Activated CD4-positive, alpha-beta T cell treated with anti-CD3 and anti-CD28 coated beads, Interleukin-2, amount 50 U/mL, for 1 hour (primary cell): ENCODE results near the gene P2RY8.
"Not testable (repeated sequence)": the region's sequence is repeated elsewhere in the genome, so short reads cannot be mapped to it uniquely, and the experiment has no call there.

Experiments used
- DNase-seq: peaks from one replicate; pipeline ENCODE4 v3.0.0-alpha.2; 2020

Gene P2RY8, protein sequence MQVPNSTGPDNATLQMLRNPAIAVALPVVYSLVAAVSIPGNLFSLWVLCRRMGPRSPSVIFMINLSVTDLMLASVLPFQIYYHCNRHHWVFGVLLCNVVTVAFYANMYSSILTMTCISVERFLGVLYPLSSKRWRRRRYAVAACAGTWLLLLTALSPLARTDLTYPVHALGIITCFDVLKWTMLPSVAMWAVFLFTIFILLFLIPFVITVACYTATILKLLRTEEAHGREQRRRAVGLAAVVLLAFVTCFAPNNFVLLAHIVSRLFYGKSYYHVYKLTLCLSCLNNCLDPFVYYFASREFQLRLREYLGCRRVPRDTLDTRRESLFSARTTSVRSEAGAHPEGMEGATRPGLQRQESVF

DNA sequence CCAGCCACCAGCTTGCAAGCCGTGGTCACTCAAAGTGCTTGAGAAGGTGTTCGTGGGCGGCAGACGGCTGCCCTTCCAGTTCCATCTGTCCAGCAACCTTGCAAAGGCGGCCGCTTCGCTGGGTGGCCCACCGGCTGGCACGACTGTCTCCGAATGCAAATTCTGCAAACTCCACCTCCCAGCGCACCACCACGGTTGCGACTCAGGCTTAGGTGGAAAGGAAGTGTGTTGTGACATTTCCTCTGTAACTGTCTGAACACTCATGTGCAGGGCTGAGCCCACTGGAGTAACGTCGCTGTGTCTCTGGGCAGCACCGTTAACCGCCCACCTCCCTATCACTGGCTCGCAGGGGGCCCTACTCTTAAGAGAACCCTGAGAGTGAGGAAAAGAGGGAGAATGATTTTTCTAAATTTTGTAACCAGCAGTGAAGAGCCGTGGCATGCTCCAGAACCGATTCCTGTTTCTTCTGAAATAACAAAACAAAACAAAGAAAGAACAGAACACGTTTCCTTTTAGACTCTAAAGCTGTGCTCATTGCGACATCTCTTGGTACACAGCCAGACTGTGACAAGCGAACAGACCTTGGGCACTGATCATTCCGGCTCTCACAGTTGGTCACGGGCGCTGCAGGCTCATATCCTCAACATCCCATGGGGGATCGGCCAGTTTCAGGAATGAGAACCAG is at the start of gene P2RY8:
Gene P2RY8, minus strand, starts transcription at position 155 of the 685 bp plus-strand sequence. CDS start 70,627 bp downstream, outside the sequence.
- peak; percentile 74 for DNase-seq

DNA sequence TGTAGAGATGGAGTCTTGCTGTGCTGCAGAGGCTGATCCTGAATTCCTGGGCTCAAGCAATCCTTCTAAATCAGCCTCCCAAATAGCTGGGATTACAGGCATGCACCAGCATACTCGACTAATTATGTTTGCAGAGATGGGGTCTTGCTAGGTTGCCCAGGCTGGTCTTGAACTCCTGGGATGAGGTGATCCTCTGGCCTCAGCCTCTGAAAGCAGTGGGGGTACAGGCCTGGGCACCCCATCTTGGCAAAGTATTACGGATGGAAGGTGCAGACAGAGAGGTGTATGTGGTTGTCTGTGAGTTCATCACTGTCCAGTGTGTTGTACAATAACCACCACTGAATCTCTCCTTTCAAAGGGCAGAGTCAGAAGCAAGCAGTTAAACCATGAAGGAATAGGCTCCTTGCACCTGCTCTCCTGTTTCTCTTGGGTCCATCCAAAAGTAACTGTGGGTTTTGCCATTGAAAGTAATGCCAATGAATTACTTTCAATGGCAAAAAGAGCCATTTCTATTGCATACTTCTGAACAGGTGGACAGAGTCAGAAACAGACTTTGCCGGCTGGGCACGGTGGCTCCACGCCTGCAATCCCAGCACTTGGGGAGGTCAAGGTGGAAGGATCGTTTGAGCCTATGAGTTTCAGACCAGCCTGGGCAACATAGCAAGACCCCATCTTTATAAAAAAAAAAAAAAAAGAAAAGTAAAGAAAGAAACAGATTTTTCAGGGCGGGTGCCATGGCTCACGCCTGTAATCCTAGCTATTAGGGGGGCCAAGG is 47.4 kb upstream of the P2RY8 start:
- DNase-seq: no peak

DNA sequence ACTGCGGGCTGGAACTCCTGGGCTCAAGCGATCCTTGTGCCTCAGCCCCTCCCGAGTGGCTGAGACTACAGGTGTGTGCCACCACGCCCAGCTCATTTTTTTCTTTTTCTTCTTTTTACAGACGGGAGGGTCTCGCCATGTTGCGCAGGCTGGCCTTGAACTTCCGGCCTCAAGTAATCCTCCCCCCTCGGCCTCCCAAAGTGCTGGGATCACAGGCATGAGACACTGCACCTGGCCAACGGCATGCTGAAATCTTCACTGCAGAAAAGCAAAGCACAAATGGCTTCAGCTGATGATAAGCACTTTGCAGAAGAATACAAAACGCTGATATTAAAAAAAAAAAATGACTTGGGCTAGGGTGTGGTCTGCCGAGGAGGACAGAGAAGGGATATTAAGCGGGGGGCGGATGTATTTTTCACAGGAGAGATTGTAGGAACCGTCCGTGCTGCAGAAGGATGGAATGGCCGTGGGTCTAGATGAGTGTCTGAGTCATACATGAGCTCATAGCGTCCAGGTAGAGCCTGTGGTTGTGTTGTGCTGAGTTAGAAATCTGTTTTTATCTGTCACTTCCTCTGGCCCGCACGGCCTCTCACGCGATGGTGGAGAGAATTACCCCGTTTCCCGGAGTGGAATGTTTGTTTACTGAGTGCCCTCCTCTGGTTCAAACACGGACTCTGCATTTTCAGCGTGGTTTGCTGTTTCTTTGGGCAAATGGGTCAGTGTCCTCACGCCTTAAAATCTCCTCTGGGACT is 45.9 kb upstream of the P2RY8 start:
- DNase-seq: peak; percentile 48

DNA sequence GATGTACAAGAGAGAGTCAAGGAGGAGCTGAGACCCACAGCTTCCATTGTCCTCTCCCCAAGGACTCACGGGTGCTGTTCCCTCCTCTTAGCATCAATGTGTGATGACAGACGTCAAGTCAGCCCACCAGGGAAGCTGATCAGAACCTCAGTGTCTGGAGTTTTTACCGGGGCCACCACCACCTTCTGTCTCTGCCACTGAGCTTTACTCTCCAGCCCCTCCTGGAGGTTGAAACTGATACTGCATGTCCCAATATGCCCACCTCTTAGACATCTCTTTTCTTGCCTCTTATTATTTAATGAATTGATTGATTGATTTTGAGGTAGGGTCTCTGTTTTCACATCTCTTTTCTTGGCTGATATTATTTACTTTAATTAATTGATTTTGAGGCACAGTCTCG is 44.1 kb upstream of the P2RY8 start:
- peak; percentile 69 for DNase-seq

DNA sequence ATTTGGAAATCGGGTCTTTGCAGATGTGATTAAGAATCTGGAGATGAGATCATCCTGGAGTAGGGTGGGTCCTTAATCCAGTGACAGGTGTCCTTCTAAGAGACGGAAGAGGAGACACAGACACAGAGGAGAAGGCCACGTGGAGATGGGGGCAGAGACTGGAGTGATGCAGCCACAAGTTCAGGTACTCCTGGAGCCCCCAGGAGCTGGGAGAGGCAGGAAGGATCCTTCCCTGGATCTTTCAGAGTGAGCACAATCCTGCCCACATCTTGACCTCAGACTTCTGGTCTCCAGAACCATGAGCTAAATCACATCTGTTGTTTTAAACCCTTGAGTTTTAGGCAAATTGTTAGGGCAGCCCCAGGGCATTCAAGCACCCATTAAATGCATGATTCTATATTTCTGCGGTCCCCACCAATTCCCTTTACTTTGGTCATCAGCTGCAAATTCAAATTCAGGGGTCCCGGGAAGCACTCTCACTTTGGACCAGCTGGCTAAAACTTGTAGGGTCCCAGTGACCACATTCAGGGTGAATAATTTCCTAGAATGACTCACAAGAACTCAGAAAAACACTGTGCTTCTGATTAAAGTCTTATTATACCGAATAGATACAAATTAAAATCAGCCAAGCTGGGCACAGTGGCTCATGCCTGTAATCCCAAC is 41.7 kb upstream of the P2RY8 start:
- no peak for DNase-seq

DNA sequence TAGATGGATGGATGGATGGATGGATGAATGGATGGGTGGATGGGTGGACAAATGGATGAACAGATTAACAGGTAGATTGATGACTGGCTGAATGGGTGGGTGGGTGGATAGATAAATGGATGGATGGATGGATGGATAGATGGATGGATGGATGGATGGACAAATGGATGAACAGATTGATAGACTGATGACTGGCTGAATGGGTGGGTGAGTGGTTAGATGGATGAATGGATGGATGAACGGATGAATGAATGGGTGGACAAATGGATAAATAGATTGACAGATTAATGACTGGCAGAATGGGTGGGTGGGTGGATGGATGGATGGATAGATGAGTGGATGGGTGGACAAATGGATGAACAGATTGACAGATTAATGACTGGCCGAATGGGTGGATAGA is 40.9 kb upstream of the P2RY8 start:
- DNase-seq: no peak

DNA sequence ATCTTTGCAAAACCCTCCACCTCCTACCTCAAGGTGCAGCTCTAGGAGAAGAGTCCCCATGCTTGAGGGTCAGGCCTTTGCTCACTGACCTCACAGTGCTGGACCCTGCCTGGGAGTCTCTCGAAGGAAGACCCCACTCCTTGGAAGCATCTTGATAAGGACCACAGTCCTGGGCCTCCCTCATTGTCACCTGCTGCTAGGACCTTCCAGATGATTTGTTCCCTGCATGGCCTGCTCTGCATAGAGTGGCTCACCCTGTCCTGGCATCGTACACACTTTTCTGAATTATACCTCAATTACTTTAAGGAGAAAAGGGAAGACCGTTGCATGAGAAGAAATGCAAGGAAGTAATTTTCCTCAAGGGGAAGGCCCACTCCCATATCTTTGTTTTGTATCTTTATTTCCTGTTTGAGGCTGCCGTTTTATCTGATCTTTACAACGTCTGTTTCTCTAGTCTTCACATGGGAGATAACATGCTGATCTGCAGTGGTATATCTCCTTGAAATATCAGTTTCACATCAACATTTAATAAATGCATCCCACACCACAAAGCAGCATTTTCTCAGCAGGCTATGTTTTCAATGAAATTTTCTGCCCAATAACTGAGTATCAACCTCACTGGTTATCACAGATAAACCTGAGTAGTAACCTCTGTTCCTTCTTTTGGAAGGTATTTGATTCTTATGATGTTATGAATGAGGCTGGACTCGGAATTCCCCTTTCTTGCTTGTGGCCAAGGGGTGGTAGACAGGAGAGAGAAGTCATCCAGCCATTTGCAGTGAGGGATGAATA is 39.4 kb upstream of the P2RY8 start:
- DNase-seq: no peak

DNA sequence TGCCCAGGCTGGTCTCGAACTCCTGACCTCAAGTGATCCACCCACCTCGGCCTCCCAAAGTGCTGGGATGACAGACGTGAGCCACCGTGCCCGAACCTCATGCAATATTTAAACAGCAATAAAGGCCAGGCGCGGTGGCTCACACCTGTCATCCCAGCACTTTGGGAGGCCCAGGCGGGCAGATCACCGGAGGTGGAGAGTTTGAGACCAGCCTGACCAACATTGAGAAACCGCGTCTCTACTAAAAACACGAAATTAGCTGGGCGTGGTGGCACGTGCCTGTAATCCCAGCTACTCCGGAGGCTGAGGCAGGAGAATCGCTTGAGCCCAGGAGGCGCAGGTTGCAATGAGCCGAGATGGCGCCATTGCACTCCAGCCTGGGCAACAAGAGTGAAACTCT is 37.2 kb upstream of the P2RY8 start:
- DNase-seq: not testable (repeated sequence)

DNA sequence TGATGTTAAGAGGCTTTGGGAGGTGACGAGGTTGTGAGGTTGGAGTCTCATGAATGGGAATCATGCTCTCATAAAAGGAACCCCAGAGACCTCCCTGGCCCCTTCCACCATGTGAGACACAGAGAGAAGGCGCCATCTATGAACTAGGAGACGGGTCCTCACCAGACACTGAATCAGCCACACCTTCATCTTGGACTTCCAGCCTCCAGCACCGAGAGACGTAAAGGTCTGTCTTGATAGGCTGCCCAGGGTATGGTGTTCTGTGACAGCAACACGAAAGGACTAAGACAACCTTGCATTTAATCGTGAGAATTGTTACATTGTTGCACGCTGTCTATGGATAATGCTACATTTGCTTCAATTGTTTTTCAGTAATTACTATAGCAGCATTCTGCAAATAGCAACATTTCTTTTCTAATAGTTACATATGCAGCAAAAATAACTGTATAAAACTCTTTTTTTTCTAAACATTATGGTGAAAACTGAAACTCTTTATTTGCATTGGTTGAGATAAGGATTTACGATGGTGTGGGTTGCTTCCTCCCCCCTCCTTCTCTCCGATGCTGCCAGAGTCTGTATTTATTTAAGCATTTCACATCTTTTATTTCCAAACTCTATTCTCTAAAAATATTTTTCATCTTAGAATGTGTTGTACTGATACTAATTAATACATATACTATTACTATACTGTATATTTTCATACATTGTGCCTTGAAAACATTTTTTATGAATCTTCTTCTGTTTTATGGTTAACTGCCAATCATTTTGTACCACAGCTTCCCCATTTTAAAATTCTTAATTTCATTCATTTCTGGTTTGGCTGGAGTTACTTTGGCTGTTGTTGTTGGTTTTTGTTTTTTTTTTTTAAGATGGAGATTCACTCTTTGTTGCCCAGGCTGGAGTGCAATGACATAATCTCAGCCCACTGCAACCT is 28.0 kb upstream of the P2RY8 start:
- no peak for DNase-seq

DNA sequence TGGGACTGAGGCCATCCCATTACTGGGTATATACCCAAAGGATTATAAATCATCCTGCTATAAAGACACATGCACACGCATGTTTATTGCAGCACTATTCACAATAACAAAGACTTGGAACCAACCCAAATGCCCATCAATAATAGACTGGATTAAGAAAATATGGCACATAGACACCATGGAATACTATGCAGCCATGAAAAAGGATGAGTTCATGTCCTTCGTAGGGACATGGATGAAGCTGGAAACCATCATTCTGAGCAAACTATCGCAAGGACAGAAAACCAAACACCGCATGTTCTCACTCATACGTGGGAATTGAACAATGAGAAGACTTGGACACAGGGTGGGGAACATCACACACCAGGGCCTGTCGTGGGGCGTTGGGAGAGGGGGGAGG is 27.1 kb upstream of the P2RY8 start:
- not testable (repeated sequence) for DNase-seq

DNA sequence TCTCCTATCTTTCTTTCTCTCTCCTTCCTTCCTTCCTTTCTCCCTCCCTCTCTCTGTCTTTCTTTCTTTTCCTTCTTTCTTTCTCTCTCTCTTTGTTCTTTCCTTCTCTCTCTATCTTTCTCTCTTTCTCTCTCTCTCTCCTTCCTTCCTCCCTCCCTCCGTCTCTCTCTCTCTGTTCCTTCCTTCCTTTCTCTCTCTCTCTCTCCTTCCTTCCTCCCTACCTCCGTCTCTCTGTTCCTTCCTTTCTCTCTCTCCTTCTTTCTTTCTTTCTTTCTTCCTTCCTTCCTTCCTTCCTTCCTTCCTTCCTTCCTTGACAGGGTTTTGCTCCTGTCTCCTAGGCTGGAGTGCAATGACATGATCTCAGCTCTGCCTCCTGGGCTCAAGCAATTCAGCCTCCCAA is 24.2 kb upstream of the P2RY8 start:
- no peak for DNase-seq

DNA sequence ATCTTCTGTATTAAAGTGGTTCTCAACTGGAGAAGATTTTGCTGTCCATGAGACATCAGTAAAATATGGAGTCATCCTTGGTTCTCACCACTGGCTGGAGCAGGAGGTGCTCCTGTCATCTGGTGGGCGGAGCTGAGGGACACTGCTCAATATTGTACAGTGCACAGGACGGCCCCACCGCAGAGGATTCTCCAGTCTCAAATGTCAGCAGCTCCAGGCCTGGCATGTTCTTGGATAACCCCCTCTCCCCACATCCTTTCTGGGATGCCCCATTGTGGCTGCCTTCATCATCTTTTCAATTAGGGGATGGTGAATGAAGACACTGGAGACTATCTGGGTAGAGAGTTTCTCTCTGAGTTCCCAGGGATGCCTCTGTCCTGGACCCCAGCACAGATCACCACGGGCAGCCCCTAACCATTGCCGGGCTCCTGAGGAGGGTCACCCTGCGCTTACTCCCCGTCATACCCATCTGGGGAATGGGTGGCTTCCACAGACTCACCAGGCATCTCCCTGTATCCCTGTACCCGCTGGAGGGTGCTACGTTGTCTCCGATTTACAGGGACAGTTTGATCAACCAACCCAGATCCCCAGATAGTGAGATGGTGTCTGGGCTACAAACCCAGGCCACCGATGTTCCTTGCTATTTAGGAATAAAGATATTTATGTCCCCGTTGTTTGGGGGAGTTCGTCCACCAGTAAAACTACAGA is 21.9 kb upstream of the P2RY8 start:
- no peak for DNase-seq

DNA sequence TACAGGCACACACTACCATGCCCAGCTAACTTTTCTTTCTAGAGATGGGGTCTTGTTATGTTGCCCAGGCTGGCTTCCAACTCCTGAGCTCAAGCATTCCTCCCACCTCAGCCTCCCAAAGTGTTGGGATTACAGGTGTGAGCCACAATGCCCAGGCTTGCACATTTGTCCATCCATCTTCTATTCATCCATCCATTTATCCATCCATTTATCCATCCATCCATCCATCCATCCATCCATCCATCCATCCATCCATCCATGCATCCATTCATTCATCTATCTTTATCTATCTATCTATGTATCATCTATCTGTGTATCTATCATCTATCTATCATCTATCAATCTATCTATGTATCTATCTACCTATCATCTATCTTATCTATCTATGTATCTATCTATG is 20.5 kb upstream of the P2RY8 start:
- DNase-seq: not testable (repeated sequence)

DNA sequence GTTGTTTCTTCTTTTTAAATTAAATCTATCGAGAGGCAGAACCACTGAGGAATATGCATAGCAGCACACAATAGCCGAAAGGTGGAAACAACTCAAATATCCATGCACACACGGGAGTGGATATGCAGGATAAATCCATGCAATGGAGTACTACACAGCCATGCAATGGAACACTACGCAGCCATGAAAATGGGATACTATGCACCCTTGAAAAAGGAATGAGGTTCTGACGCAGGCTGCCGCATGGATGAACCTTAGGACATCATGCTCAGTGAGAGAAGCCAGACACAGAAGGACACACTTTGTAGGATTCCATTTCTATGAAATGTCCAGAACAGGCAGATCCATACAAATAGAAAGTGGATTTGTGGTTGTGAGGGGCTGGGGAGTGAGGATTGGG is 18.4 kb upstream of the P2RY8 start:
- no peak for DNase-seq

DNA sequence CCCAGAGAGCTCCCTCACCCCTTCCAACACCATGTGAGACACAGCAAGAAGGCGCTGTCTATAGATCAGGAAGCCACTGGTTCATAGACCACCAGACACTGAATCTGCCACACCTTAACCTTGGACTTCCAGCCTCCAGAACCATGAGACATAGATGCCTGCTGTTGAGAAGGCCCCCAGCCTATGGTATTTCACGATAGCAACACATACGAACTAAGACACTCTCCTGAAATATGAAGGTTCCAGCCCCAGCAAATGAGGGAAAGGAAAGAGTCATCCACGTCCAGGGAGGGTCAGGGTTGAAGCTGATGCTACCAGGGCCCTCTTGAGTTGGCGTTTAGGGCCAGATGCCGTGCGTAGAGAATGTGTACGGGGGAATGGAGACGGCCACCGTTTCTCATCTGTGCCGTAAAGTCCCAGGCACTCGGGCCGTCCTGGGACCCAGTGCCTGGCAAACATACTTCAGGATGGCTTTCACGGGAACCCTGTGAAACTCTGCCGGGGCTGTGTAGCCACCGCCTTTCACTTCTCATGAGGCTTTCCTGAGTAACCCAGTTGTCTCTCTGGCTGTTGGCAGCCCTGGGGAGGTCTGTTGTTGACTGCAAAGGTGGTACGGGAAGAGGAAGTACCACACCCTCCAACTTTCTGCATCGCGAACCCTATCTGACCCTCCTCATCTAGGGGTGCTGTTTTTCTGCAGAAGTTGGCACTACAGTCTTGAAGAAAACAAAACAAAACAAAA is 17.7 kb upstream of the P2RY8 start:
- DNase-seq: peak; percentile 53

DNA sequence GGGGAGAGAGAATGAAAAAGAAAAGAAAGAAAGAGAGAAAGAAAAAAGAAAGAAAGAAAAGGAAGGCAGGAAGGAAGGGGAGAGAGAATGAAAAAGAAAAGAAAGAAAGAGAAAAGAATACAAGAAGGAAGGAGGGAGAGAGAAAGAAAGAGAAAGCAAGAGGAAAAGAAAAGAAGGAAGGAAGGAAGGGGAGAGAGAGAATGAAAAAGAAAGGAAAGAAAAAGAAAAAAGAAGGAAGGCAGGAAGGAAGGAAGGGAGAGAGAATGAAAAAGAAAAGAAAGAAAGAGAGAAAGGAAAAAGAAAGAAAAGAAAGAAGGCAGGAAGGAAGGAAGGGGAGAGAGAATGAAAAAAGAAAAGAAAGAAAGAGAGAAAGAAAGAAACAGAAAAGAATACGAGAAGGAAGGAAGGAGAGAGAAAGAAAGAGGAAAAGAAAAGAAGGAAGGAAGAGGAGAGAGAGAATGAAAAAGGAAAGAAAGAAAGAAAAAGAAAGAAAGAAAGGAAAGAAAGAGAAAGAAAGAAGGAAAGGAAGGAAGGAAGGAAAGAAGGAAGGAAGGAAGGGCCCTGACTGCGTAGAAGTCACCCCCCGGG is 15.1 kb upstream of the P2RY8 start:
- DNase-seq: no peak

DNA sequence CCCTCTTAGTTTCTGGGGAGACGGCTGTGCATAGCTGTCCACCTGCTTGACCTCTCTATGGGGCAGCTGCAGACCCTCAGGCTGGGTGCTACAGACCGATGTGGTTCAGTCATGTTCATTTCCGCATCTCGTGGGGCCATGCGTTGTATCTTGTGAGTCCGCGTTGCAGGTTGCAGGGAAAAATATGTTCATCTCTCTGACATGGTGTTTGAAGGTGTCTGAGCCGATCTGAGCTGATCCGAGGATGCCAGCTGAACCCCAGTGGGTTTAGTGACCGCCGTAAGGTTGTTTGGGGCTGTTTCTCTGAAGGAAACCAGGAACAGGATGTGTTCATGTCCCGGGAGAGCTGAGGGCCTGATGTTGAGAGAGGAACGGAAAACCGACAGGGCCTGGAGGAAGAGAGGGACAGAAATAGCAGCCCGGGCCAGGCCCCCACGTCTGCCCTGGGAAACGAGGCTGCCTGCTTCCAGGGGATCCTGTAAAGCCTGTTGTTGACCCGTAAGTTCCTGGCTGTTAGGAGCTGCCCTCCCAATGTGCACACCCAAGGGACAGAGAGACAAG is 9.8 kb upstream of the P2RY8 start:
- DNase-seq: no peak

DNA sequence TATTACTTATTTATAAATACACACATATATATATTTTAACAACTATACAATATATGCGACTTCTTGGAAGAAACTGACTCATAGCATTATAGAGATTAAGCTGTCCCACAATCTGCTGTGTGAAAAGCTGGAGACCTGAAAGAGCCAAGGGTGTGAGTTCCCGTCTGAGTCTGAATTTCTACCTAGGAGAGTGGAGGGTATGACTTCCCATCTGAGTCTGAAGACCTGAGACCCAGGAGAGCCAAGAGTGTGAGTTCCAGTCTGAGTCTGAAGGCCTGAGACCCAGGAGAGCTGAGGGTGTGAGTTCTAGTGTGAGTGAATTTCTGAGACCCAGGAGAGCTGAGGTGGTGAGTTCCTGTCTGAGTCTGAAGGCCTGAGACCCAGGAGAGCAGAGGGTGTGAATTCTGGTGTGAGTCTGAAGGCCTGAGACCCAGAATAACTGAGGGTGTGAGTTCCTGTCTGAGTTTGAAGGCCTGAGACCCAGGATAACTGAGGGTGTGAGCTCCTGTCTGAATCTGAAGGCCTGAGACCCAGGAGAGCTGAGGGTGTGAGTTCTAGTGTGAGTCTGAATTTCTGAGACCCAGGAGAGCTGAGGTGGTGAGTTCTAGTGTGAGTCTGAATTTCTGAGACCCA is 8.9 kb upstream of the P2RY8 start:
- DNase-seq: no peak
